ENCODE results near the gene SND1. TPM values are rescaled to one million over a fixed set of nuclear protein-coding genes. Genes with fewer than 3 reads are reported as not detected.

The SND1 gene
- total and polyA plus RNA-seq, 7 donors = 29.2 to 72.8 (median 48.2) TPM

DNA sequence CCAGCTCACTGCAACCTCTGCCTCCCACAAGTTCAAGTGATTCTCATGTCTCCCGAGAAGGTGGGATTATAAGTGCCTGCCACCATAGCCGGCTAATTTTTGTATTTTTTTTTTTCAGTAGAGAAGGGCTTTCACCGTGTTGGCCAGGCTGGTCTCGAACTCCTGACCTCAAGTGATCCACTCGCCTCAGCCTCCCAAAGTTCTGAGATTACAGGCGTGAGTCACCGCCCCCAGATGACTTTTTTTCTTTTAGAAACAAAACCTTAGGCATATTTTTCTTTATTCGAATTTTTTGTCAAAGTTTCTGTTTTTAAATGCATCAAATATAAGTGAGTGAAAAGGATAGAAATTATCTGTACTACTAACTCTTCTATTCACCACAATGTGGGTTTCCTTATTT, 266.1 kb downstream of the SND1 start:
- DNase-seq (no peak), ATAC-seq (no peak)
- Histone ChIP-seq H3K9me3 (no peaks in the 10 kb centered on the region), H3K4me1 (no peaks in the 10 kb centered on the region), H3K27ac (no peak overlapping the region), H3K36me3 (ENCODE audit: insufficient read depth in 1 of 2, low read depth in 1 of 2) (no peaks in the 10 kb centered on the region), H3K27me3 (ENCODE audit: insufficient read depth in 3 of 3, low read length in 2 of 3) (no peaks in the 10 kb centered on the region), H3K4me3 (no peak overlapping the region)
- intact Hi-C loops (cut with DNase I) = no loop called here
- 81 to 90% (median 86%) methylated on average over 8 of the region's 8 CpGs for WGBS, 3 donors
- TF ChIP-seq, protein P1, sequence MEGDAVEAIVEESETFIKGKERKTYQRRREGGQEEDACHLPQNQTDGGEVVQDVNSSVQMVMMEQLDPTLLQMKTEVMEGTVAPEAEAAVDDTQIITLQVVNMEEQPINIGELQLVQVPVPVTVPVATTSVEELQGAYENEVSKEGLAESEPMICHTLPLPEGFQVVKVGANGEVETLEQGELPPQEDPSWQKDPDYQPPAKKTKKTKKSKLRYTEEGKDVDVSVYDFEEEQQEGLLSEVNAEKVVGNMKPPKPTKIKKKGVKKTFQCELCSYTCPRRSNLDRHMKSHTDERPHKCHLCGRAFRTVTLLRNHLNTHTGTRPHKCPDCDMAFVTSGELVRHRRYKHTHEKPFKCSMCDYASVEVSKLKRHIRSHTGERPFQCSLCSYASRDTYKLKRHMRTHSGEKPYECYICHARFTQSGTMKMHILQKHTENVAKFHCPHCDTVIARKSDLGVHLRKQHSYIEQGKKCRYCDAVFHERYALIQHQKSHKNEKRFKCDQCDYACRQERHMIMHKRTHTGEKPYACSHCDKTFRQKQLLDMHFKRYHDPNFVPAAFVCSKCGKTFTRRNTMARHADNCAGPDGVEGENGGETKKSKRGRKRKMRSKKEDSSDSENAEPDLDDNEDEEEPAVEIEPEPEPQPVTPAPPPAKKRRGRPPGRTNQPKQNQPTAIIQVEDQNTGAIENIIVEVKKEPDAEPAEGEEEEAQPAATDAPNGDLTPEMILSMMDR (IDR thresholded peaks at IDR 0.05) = no peak

DNA sequence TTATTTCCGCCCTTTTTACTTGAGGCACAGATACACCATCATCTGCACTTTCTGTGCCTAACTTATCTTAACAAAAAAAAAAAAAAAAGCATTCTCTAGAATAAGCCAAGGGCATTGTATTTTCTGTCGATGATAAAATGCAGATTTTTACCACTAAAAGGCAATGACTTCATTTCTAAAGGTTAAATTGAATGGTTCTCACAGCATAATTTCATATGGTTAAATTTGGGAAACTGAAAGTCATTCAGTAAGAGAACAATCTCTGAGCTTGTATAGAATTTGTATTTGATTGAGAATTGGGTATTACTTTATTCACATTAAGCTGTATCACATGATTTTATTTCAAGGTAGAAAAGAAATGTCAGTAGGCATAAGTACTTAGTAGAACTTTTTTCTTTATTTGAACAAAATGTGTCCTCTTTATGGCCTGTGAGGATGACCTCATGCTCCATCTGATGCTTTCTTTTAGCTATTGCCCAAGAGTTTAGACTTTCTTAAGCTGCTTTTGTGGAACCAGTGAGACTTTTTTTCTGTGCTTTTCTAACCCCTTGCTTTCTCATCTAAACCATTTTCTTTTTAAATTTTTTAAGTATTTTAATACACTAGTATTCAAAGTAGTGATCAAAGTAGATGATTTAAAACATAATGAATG, 268.9 kb downstream of the SND1 start:
- WGBS, 3 donors = 87 to 91% (median 89%) methylated on average over 2 of the region's 2 CpGs
- Histone ChIP-seq H3K36me3 (ENCODE audit: insufficient read depth in 1 of 2, low read depth in 1 of 2) (no peaks in the 10 kb centered on the region), H3K27me3 (ENCODE audit: insufficient read depth in 3 of 3, low read length in 2 of 3) (no peaks in the 10 kb centered on the region), H3K4me3 (no peak overlapping the region), H3K27ac (no peak overlapping the region), H3K4me1 (no peaks in the 10 kb centered on the region), H3K9me3 (no peaks in the 10 kb centered on the region)
- TF ChIP-seq, protein P1 (IDR thresholded peaks at IDR 0.05) = no peak
- ATAC-seq (no peak), DNase-seq (no peak)
- intact Hi-C loops (cut with DNase I) = no loop called here

- Histone ChIP-seq H3K36me3 (ENCODE audit: insufficient read depth in 1 of 2, low read depth in 1 of 2) (no peaks in the 10 kb centered on the region), H3K27me3 (ENCODE audit: insufficient read depth in 3 of 3, low read length in 2 of 3) (no peaks in the 10 kb centered on the region), H3K4me1 (no peaks in the 10 kb centered on the region), H3K9me3 (no peaks in the 10 kb centered on the region), H3K4me3 (no peak overlapping the region), H3K27ac (no peak overlapping the region)
- 97 to 100% (median 97%) methylated on average over 1 of the region's 1 CpG for WGBS, 3 donors
- intact Hi-C loops (cut with DNase I) = no loop called here
- DNase-seq (no peak), ATAC-seq (no peak)
- TF ChIP-seq, protein P1 (IDR thresholded peaks at IDR 0.05) = no peak
These were observed 270.7 kb downstream of the SND1 start for GRCh38 chr7:127922656-127923055.

GRCh38 chr7:127924874-127925273, 272.9 kb downstream of the SND1 start:
- DNase-seq (no peak), ATAC-seq (no peak)
- Histone ChIP-seq H3K4me3 (no peak overlapping the region), H3K36me3 (ENCODE audit: insufficient read depth in 1 of 2, low read depth in 1 of 2) (peaks cover 6 to 9% of the 10 kb centered on the region in 2 donors), H3K27ac (no peak overlapping the region), H3K27me3 (ENCODE audit: insufficient read depth in 3 of 3, low read length in 2 of 3) (no peaks in the 10 kb centered on the region), H3K9me3 (no peaks in the 10 kb centered on the region), H3K4me1 (no peaks in the 10 kb centered on the region)
- intact Hi-C loops (cut with DNase I) = no loop called here
- TF ChIP-seq, protein P1 (IDR thresholded peaks at IDR 0.05) = no peak

GRCh38 chr7:127927348-127927696, 275.3 kb downstream of the SND1 start:
- no peaks in the 10 kb centered on the region for H3K9me3 ChIP-seq
- no peaks in the 10 kb centered on the region for H3K27me3 ChIP-seq (ENCODE audit: insufficient read depth in 3 of 3, low read length in 2 of 3)
- ATAC-seq (no peak), DNase-seq (no peak)
- intact Hi-C loops (cut with DNase I) = no loop called here
- no peak overlapping the region for H3K4me3 ChIP-seq
- no peaks in the 10 kb centered on the region for H3K4me1 ChIP-seq
- H3K27ac ChIP-seq = no peak overlapping the region
- TF ChIP-seq, protein P1 (IDR thresholded peaks at IDR 0.05) = no peak
- peaks cover 6 to 17% of the 10 kb centered on the region in 2 donors for H3K36me3 ChIP-seq (ENCODE audit: insufficient read depth in 1 of 2, low read depth in 1 of 2)
- 88 to 90% (median 88%) methylated on average over 3 of the region's 3 CpGs for WGBS, 3 donors
